H1 (cell line): ENCODE data around the gene SMIM13. TPM values are rescaled to one million over a fixed set of nuclear protein-coding genes. Genes with fewer than 3 reads are reported as not detected.
"Not testable (repeated sequence)": the region's sequence is repeated elsewhere in the genome, so short reads cannot be mapped to it uniquely, and the experiment has no call there.

ENCODE experiments used
- CTCF ChIA-PET: fragments of 300-600 bp; sonication (Branson Sonifier 250); formaldehyde crosslinking; loops from one replicate; lab custom pipeline; 2021; ENCODE audit not compliant: partially characterized antibody; lab: Charles Lee
- POLR2A ChIA-PET: fragments of 300-600 bp; sonication (Branson Sonifier 250); formaldehyde crosslinking; loops from one replicate; lab custom pipeline; 2021; ENCODE audit warnings: inconsistent platforms; ENCODE audit not compliant: partially characterized antibody; lab: Charles Lee
- DNase-seq, 2 experiments: peaks; one replicate each; pipeline versions ENCODE4 v3.0.0 to v3.0.0-alpha.2; 2010 to 2022; ENCODE audit warnings: low spot score in 2 of 2, low read depth in 1 of 2, mixed read lengths in 1 of 2
- FAIRE-seq: peaks from 2 replicates; lab custom pipeline; 2011; peaks lifted over from hg19 to GRCh38; lab: Jason Lieb, UNC
- H2AFZ ChIP-seq: 2 replicates; pipeline ENCODE4 v1.8.1; 2012; ENCODE audit warnings: low read length, inconsistent platforms
- H2AK5ac ChIP-seq: 2 replicates; pipeline ENCODE4 v1.6.1; 2013; ENCODE audit warnings: low read depth, low read length
- H2BK120ac ChIP-seq: replicated peaks from 2 replicates; pipeline ENCODE3; 2013; ENCODE audit warnings: low read depth, low read length, inconsistent platforms
- H2BK12ac ChIP-seq: 2 replicates; pipeline ENCODE4 v1.6.1; 2013; ENCODE audit warnings: low read depth, low read length
- H2BK15ac ChIP-seq: 2 replicates; pipeline ENCODE4 v1.6.1; 2013; ENCODE audit warnings: low read length
- H2BK20ac ChIP-seq: 2 replicates; pipeline ENCODE4 v1.6.1; 2013; ENCODE audit warnings: low read length
- H2BK5ac ChIP-seq: 2 replicates; pipeline ENCODE4 v1.6.1; 2013; ENCODE audit warnings: low read depth, low read length
- H3K14ac ChIP-seq: 2 replicates; pipeline ENCODE4 v1.6.1; 2013; ENCODE audit warnings: inconsistent platforms; ENCODE audit not compliant: insufficient read length
- H3K18ac ChIP-seq: 2 replicates; pipeline ENCODE4 v1.6.1; 2013; ENCODE audit warnings: low read length; ENCODE audit errors: extremely low read depth
- H3K23ac ChIP-seq: 2 replicates; pipeline ENCODE4 v1.6.1; 2013; ENCODE audit warnings: inconsistent platforms; ENCODE audit not compliant: insufficient read length
- H3K23me2 ChIP-seq: 2 replicates; pipeline ENCODE4 v1.6.1; 2013; ENCODE audit warnings: low read depth, low read length
- H3K27ac ChIP-seq: 2 replicates; pipeline ENCODE4 v1.6.1; 2011; ENCODE audit warnings: low read depth, low read length, inconsistent platforms
- H3K27me3 ChIP-seq, 4 experiments: replicated peaks in 1 of 4; 1 replicate in 1 of 4; 2 replicates in 3 of 4; pipeline versions ENCODE4 v1.6.1 to v1.8.1; 2011 to 2013; ENCODE audit warnings: low read length in 3 of 4, mild to moderate bottlenecking in 3 of 4, inconsistent platforms in 2 of 4, mixed read lengths in 2 of 4, moderate library complexity in 1 of 4; ENCODE audit not compliant: control insufficient read depth in 3 of 4, insufficient read depth in 3 of 4; ENCODE audit errors: extremely low read depth in 1 of 4
- H3K36me3 ChIP-seq, 4 experiments: 2 replicates each; pipeline versions ENCODE4 v1.6.1 to v1.8.1; 2011 to 2013; ENCODE audit warnings: mild to moderate bottlenecking in 4 of 4, low read length in 3 of 4, moderate library complexity in 2 of 4, control low read depth in 1 of 4, inconsistent platforms in 1 of 4; ENCODE audit not compliant: insufficient read depth in 4 of 4, control insufficient read depth in 2 of 4
- H3K4ac ChIP-seq: replicated peaks from 2 replicates; pipeline ENCODE3; 2013; ENCODE audit warnings: low read length, low read depth, mixed read lengths, inconsistent platforms; ENCODE audit not compliant: insufficient read length
- H3K4me1 ChIP-seq, 4 experiments: replicated peaks in 1 of 4; 1 replicate in 1 of 4; 2 replicates in 3 of 4; pipeline versions ENCODE4 v1.6.1 to v1.8.1; 2011 to 2013; ENCODE audit warnings: low read length in 3 of 4, inconsistent platforms in 2 of 4, mixed read lengths in 1 of 4; ENCODE audit not compliant: insufficient read depth in 4 of 4, control insufficient read depth in 3 of 4
- H3K4me2 ChIP-seq, 2 experiments: 2 replicates each; pipeline versions ENCODE4 v1.6.1 to v1.8.1; 2011 to 2013; ENCODE audit warnings: low read depth in 2 of 2, low read length in 2 of 2, control low read depth in 1 of 2, inconsistent platforms in 1 of 2, mild to moderate bottlenecking in 1 of 2; ENCODE audit not compliant: insufficient read depth in 1 of 2
- H3K4me3 ChIP-seq, 4 experiments: fragments of 200-600, 300-600 bp in 1 of 4; sonication (generic), shearing (Covaris generic), sonication (Bioruptor Twin) in 1 of 4; 2 replicates each; pipeline versions ENCODE4 v1.5.1 to v1.8.1; 2011 to 2016; ENCODE audit warnings: low read length in 4 of 4, low read depth in 3 of 4, control low read depth in 2 of 4, inconsistent platforms in 2 of 4, mild to moderate bottlenecking in 2 of 4, mixed read lengths in 1 of 4, moderate library complexity in 1 of 4; ENCODE audit not compliant: insufficient read depth in 2 of 4; ENCODE audit errors: extremely low read depth in 1 of 4
- H3K56ac ChIP-seq: replicated peaks from 2 replicates; pipeline ENCODE3; 2013; ENCODE audit warnings: low read depth, mild to moderate bottlenecking, mixed read lengths, low read length, inconsistent platforms; ENCODE audit not compliant: insufficient read length
- H3K79me1 ChIP-seq: 2 replicates; pipeline ENCODE4 v1.6.1; 2013; ENCODE audit warnings: low read depth, low read length, control low read depth
- H3K79me2 ChIP-seq, 2 experiments: 2 replicates each; pipeline versions ENCODE4 v1.6.1 to v1.8.1; 2012 to 2013; ENCODE audit warnings: low read length in 2 of 2, mild to moderate bottlenecking in 2 of 2, inconsistent platforms in 1 of 2; ENCODE audit not compliant: insufficient read depth in 2 of 2, control insufficient read depth in 1 of 2
- H3K9ac ChIP-seq, 4 experiments: replicated peaks in 1 of 4; 1 replicate in 1 of 4; 2 replicates in 3 of 4; pipeline versions ENCODE4 v1.6.1 to v1.8.1; 2011 to 2013; ENCODE audit warnings: low read depth in 3 of 4, low read length in 3 of 4, control low read depth in 2 of 4, mild to moderate bottlenecking in 2 of 4, moderate library complexity in 2 of 4, inconsistent platforms in 1 of 4; ENCODE audit errors: extremely low read depth in 1 of 4
- H3K9me3 ChIP-seq, 2 experiments: 2 replicates each; pipeline versions ENCODE4 v1.6.1 to v1.8.1; 2012 to 2013; ENCODE audit warnings: mild to moderate bottlenecking in 2 of 2, moderate library complexity in 2 of 2, control low read depth in 1 of 2, inconsistent platforms in 1 of 2, low read depth in 1 of 2, low read length in 1 of 2, mixed read lengths in 1 of 2; ENCODE audit not compliant: insufficient read depth in 2 of 2
- H4K20me1 ChIP-seq, 2 experiments: replicated peaks in 1 of 2; 2 replicates each; pipeline versions ENCODE3 to v1.8.1; 2011 to 2013; ENCODE audit warnings: inconsistent platforms in 2 of 2, low read length in 2 of 2, mild to moderate bottlenecking in 1 of 2; ENCODE audit not compliant: insufficient read depth in 2 of 2, control insufficient read depth in 1 of 2
- H4K5ac ChIP-seq: 2 replicates; pipeline ENCODE4 v1.6.1; 2013; ENCODE audit warnings: low read length, low read depth, mixed read lengths, inconsistent platforms; ENCODE audit not compliant: insufficient read length
- H4K8ac ChIP-seq: 2 replicates; pipeline ENCODE4 v1.8.0; 2013; ENCODE audit warnings: mild to moderate bottlenecking, moderate library complexity, low read length, inconsistent platforms; ENCODE audit not compliant: insufficient read depth; ENCODE audit errors: extremely low read depth
- H4K91ac ChIP-seq: replicated peaks from 2 replicates; pipeline ENCODE3; 2013; ENCODE audit warnings: low read length, mixed read lengths, inconsistent platforms; ENCODE audit not compliant: insufficient read length
- WGBS, 2 experiments: shearing (Covaris generic) in 1 of 2; methylation state at CpG; one replicate each; pipeline versions ENCODE4 v1.1.6 to v1.1.7; 2013 to 2015; ENCODE audit warnings: low lambda C conversion rate in 2 of 2, mixed read lengths in 2 of 2, inconsistent platforms in 1 of 2, low coverage in 1 of 2, missing lambda C conversion rate in 1 of 2; ENCODE audit not compliant: insufficient replicate concordance in 2 of 2, insufficient coverage in 1 of 2, insufficient read length in 1 of 2; ENCODE audit errors: extremely low coverage in 1 of 2, missing lambda C conversion rate in 1 of 2; 5-methylcytosine and 5-hydroxymethylcytosine counted together
- polyA plus RNA-seq, 7 experiments: library from polyadenylated mRNA; depleted of rRNA in 3 of 7; stranded (reverse) in 5 of 7; unstranded in 2 of 7; fragments of >200 nt in 5 of 7; fragments of 200-250 nt in 2 of 7; gene quantifications; 1 replicate in 5 of 7; 2 replicates in 1 of 7; 4 replicates in 1 of 7; pipeline versions ENCODE4 v1.2.1 to v1.2.3, GENCODE V29; 2011 to 2013; ENCODE audit warnings: missing spikeins in 2 of 7, mixed read lengths in 2 of 7
- total RNA-seq: library from RNA; stranded (reverse); fragmentation: NEBNext Ultra II Directional; extraction: Animal tissue kit (Norgen Biotek cat#: 25700); gene quantifications from 2 replicates; pipeline ENCODE4 v1.2.1, GENCODE V29; 2021

The SMIM13 gene
- total and polyA plus RNA-seq, 2 of the 8 experiments (the other 6 are each of a cell fraction or from before 2014, with no cell fraction given) = 1.7 to 10.6 TPM

DNA sequence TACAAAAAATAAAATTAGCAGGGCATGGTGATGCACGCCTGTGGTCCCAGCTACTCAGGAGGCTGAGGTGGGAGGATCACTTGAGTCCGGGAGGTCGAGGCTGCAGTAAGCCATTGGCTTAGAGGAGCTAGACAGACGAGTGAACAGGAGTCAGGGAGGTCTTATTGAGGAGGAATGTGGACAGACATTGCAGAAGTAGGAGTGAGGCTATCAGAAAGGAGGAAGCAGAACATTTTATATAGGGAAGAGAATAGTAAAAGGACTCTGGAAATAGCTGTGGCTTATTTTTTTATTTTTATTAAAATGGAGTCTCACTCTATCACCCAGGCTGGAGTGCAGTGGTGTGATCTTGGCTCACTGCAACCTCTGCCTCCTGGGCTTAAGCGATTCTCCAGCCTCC, 2.5 kb upstream of the SMIM13 start:
- H4K8ac ChIP-seq, POLR2A ChIA-PET: not testable (repeated sequence)

More for the DNA sequence above, 2.5 kb upstream of the SMIM13 start:
- H3K9me3 ChIP-seq, H3K14ac ChIP-seq, H3K4me3 ChIP-seq, H2BK15ac ChIP-seq, H3K56ac ChIP-seq, H2BK5ac ChIP-seq, H3K23me2 ChIP-seq, H3K9ac ChIP-seq, H2BK12ac ChIP-seq, H3K4ac ChIP-seq, DNase-seq, H3K27ac ChIP-seq, H2AK5ac ChIP-seq, H3K4me2 ChIP-seq, H2BK120ac ChIP-seq, H4K5ac ChIP-seq, H3K18ac ChIP-seq, H4K91ac ChIP-seq, H3K36me3 ChIP-seq, H2BK20ac ChIP-seq, H4K20me1 ChIP-seq, FAIRE-seq, H3K4me1 ChIP-seq, H3K23ac ChIP-seq, H3K79me1 ChIP-seq, H3K27me3 ChIP-seq, H2AFZ ChIP-seq: not testable (repeated sequence)
- H3K79me2 ChIP-seq = peaks cover 0 to 20% of the 10 kb centered on the region in 2 experiments; a peak in 2 of 4 replicates
- CTCF ChIA-PET = interaction anchor here (0.7 to 1.6 kb wide), 6 partner anchors 11 to 487 kb away, joined by 3 to 5 read pairs (median 4); no protein-coding TSS in a partner anchor
- 85% methylated on average over 5 of the region's 5 CpGs; no CpG with 5 or more reads in 1 of the 2 experiments for WGBS, 2 experiments
